Lower leg skin (tissue), 4 donors: Measurements from ENCODE around the gene CHCHD10. TPM values are rescaled to one million over a fixed set of nuclear protein-coding genes. Genes with fewer than 3 reads are reported as not detected.

Experiments
- DNase-seq, 2 donors: peaks; one replicate each; pipeline ENCODE4 v3.0.0-alpha.2; 2019; ENCODE audit warnings: low spot score in 2 of 2
- H3K4me3 ChIP-seq: fragments of 200-600 bp; sonication (generic); 2 replicates; pipeline ENCODE4 v1.5.1; 2017; ENCODE audit warnings: mild to moderate bottlenecking, low read depth; ENCODE audit not compliant: poor library complexity, severe bottlenecking
- CTCF ChIP-seq, 3 donors: fragments of 450-650 bp; IDR thresholded peaks; one replicate each; pipeline ENCODE4 v1.5.1; 2016; ENCODE audit warnings: antibody characterized with exemption in 3 of 3, mild to moderate bottlenecking in 3 of 3, moderate library complexity in 2 of 3
- POLR2A ChIP-seq, 2 donors: fragments of 450-650 bp; IDR thresholded peaks; one replicate each; pipeline ENCODE4 v1.6.1; 2016 to 2017; ENCODE audit warnings: antibody characterized with exemption in 2 of 2, mild to moderate bottlenecking in 1 of 2, moderate library complexity in 1 of 2
- WGBS, 2 donors: methylation state at CpG; one replicate each; pipeline ENCODE4 v1.1.5; 2018; 5-methylcytosine and 5-hydroxymethylcytosine counted together
- intact Hi-C: fragments of 100-400 bp; cut with DNase I; formaldehyde crosslinking; loops from one replicate; pipeline ENCODE4 v1.15.0; 2023; ENCODE audit warnings: low total_unique reads
- total RNA-seq, 4 donors: library from RNA; depleted of rRNA; stranded (reverse); fragments of >200 nt; gene quantifications; one replicate each; pipeline ENCODE4 v1.1.0, GENCODE V29; 2016

The CHCHD10 gene
- total RNA-seq, 4 donors from 2014 or later, result 3.8 to 28.3 (median 11.4) TPM

DNA sequence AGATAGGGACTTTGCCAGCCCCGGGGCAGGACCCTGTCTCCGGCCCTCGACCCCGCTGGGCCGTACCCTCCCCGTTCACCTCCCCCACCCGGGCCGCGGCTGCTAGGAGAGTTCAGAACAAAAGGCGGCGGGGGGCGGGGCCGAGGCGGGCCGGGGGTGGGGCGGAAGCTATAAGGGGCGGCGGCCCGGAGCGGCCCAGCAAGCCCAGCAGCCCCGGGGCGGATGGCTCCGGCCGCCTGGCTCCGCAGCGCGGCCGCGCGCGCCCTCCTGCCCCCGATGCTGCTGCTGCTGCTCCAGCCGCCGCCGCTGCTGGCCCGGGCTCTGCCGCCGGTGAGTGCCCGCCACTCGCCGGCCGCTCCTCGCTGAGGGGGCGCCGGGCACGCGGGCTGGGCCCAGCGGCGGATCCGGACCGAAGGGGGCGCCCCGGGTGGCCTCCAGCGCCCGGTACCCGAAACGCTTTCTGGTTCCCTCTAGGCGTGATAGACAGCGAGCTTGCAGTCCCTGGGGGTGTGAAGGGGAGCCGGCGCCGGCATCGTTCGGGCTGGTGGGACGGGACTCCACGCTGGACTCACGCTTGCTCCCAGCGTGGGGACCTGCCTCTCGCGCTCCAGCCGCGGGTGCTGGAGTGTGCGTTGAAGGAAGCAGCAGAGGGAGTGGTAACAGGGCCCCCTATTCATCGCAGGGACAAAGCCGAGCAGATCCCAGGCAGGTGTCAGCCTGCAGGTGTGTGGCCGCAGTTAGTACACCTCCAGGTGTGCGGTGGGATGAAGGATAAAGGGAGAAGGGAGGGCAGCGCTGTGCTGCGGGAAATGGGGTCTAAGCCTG lies 5.1 kb upstream of the CHCHD10 start, which contains the start of gene MMP11:
MMP11 (plus strand) TSS at position 201 of the 825 bp plus-strand sequence; CDS start at position 223, 22 bp downstream.
- TF ChIP-seq POLR2A (IDR thresholded peaks at IDR 0.05) (no peak), CTCF (IDR thresholded peaks at IDR 0.05) (no peak)
- H3K4me3 ChIP-seq, result peak within 1 kb of the TSS; percentile 27
- no peak for DNase-seq
- intact Hi-C loops, result no loop called here
- 6 to 9% methylated on average over 23 to 24 of the region's 79 CpGs for WGBS, 2 donors

DNA sequence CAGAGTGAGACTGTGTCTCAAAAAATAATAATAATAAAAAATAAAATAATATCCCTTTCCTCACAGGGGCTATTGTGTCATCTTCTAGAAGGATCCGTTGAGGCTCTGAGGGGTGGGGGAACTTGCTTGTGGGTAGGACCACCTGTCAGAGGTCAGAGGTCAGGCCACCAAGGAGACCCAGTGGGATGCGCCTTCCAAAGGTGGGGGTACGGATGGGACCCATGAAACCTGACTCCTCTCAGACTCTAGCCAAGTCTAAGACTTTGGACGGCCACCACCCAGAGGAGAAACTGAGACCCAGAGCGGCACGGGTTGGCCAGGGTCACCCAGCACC lies 4.5 kb upstream of the CHCHD10 start:
- DNase-seq, result no peak
- intact Hi-C loops, result no loop called here
- TF ChIP-seq CTCF (IDR thresholded peaks at IDR 0.05) (no peak), POLR2A (IDR thresholded peaks at IDR 0.05) (no peak)
- WGBS, 2 donors, result 14 to 19% methylated on average over 4 to 5 of the region's 6 CpGs
- H3K4me3 ChIP-seq, result no peak overlapping the region

- DNase-seq, result no peak
- no peak overlapping the region for H3K4me3 ChIP-seq
- TF ChIP-seq POLR2A (IDR thresholded peaks at IDR 0.05) (no peak), CTCF (IDR thresholded peaks at IDR 0.05) (no peak)
- 73 to 86% methylated on average over 6 of the region's 6 CpGs for WGBS, 2 donors
- intact Hi-C loops, result loop anchor here (5.0 kb wide), 1 partner anchor 83 kb away; no protein-coding TSS in a partner anchor
These were observed 1.7 kb upstream of the CHCHD10 start for GRCh38 chr22:23769321-23769965.

- no peak for DNase-seq
- no CpG with 5 or more reads among the region's 27 CpGs for WGBS, 2 donors
- intact Hi-C loops, result loop anchor here (5.0 kb wide), 1 partner anchor 85 kb away; no protein-coding TSS in a partner anchor
- TF ChIP-seq CTCF (IDR thresholded peaks at IDR 0.05), result no peak
- TF ChIP-seq POLR2A (IDR thresholded peaks at IDR 0.05), result no peak
- H3K4me3 ChIP-seq, result peak overlapping the region; percentile 51
These were observed 484 bp downstream of the CHCHD10 start for GRCh38 chr22:23767303-23767672.

DNA sequence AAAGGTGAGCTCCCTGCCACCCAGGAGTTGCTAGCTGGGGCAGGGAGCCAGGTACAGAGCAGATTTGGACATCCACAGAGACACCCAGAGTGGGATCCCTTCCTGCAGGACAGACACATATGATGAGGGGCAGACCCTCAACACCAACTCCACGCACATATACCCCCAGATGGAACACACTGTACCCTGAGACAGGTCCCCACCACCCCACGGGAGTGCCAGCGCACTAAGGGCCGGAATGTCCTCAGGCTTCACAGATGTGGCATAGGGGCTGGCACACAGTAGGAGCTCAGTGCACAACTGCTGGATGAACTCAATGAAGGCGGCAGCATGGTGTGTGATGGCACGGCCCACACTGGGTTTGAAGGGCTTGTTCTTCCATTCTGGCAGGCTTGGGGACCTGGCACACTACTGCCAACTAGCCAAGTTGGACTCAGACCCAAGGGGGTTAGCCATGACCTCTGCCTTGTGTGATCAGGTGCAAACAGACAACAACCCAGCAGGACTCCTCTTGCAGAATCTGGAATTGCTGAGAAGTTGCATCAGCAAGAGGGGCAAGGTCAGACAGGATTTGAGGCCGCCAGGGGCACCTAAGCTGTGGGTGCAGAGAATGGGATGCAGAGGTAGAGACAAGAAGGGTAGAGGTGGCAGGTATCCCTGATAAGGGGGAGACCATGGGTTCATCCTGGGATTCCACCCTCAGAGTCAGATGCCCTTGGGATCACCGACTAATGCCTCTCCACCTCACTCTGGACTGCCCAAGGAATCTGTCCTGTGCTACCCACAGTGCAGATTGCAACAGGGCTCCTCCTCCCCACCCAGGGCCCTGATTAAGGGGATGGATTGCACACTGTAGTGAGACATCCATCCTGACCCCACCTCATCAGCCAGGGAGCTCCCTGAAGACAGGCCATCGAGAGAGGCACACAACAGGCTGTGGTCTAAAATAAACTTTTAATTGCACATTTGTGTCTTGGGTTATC lies 2.6 kb downstream of the CHCHD10 start:
- no peak for DNase-seq
- TF ChIP-seq POLR2A (IDR thresholded peaks at IDR 0.05) (no peak), CTCF (IDR thresholded peaks at IDR 0.05) (no peak)
- H3K4me3 ChIP-seq, result no peak overlapping the region
- intact Hi-C loops, result loop anchor here (5.0 kb wide), 1 partner anchor 87 kb away; no protein-coding TSS in a partner anchor
- WGBS, 2 donors, result 91 to 96% methylated on average over 6 to 9 of the region's 9 CpGs
